ENCODE measurements around the gene ERC2.
A peak's percentile ranks its signal among the peaks of the same experiment; 100 is the strongest.

Gene ERC2

GRCh38 chr3:55597641-55598040 is 870.6 kb downstream of the ERC2 start:
- intact Hi-C loops (cut with DNase I) = no loop called here

GRCh38 chr3:55596212-55596611 is 872.1 kb downstream of the ERC2 start:
- no peak for DNase-seq
- intact Hi-C loops (cut with DNase I) = no loop called here

More at GRCh38 chr3:55597641-55598040, 870.6 kb downstream of the ERC2 start:
- DNase-seq = no peak

DNA sequence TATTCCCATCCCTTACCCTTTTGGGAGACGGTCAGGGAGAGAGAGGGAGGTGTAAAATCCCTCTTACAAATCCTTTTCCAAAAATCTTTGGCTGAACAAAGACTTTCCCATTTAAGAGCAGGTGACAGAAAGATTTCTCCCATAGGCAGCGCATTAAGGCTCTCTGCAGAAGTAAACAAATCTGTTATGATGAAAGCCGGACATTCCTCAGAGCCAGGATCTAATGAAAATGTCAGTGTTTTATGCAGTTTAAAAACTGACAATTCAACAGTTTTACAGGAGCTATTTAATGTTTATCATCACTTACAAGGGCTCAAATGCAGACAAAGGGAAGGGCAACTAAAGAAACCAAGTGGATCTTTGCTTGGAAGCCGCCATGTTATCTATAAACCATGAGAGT is 872.8 kb downstream of the ERC2 start:
- no peak for DNase-seq

GRCh38 chr3:55592572-55592971 is 875.7 kb downstream of the ERC2 start:
- DNase-seq = peak in 24 of 42 donors; percentile 8 to 87 (median 48)
- intact Hi-C loops (cut with DNase I) = no loop called here

More for the DNA sequence above, 872.8 kb downstream of the ERC2 start:
- intact Hi-C loops (cut with DNase I) = no loop called here

DNA sequence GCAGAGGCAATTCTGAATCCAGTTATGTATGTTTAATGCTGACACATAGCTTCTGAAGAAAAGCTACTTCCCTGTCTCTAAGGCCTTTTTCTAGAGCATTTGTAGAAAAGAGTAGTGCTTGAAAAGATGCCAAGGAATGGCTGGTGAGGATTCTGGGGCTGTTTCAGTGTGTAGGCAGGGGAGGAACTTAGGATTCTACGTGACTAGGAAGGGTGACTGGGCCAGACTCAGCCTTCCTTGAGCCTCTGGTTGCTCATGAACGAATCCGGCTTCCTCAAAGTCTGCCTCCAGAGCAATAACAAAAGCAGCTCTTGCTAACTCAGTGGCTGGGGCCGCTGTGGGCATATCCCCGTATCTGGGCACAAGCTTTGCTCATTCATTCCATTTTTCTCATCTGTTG is 876.4 kb downstream of the ERC2 start:
- DNase-seq = peak in 21 of 42 donors; percentile 12 to 54 (median 27)
- intact Hi-C loops (cut with DNase I) = no loop called here

DNA sequence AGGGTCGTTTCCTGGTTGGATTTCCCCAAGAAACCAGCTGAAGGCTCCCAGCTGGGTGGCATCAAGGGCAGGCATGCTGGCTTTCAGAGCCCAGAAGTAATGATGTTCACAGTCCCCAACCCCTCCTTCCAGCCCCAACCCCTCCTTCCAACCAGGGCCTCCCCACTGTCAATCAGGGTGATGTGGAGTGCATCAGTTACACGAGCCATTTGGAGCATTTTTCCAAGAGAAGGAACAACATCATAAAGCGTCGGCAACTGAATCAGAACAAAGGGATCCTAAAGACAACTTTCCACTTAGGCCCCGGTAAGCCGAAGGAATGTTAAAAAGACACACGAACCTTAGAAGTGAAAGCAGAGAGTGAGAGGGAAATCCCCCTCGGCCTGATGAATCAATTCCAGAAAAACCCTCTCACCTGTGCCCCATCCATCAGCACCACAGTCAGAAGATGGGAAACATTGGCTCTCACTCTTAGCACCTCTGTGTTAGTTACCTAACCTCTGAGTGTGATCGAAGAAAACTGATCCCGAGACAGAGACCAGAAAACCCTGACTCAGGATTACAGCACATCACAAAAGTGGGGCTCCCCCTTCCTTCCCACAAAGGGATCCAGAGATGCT is 880.0 kb downstream of the ERC2 start:
- intact Hi-C loops (cut with DNase I) = no loop called here
- no peak for DNase-seq

DNA sequence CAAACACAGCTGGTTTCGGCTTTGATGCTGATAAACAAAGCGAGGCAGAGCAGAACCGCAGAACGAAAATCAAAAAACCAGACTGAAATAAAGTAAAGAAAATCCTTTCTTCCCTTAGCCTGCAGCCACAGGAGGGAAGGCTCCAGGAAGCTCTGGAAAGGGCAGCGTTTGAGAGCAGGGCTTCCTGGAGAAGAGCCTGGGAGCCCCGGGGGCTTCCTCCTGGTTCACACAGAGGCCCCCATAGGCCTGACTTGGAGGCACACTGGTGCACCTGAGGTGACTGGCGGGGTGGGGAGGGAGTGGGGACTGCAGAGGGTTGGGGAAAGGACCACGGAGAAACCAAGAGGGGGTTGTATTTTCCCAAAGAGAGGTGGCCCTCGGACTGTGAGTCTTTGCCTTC is 882.4 kb downstream of the ERC2 start:
- intact Hi-C loops (cut with DNase I) = no loop called here

GRCh38 chr3:55584716-55585368 is 883.4 kb downstream of the ERC2 start:
- no peak for DNase-seq
- intact Hi-C loops (cut with DNase I) = no loop called here

More for the DNA sequence above, 882.4 kb downstream of the ERC2 start:
- DNase-seq = no peak

- DNase-seq = no peak
- intact Hi-C loops (cut with DNase I) = no loop called here
Observed at GRCh38 chr3:55584030-55584429, 884.2 kb downstream of the ERC2 start.

GRCh38 chr3:55583475-55583874 is 884.8 kb downstream of the ERC2 start:
- intact Hi-C loops (cut with DNase I) = no loop called here
- DNase-seq = no peak

- intact Hi-C loops (cut with DNase I) = no loop called here
- no peak for DNase-seq
Observed at GRCh38 chr3:55579496-55579895, 888.8 kb downstream of the ERC2 start.

DNA sequence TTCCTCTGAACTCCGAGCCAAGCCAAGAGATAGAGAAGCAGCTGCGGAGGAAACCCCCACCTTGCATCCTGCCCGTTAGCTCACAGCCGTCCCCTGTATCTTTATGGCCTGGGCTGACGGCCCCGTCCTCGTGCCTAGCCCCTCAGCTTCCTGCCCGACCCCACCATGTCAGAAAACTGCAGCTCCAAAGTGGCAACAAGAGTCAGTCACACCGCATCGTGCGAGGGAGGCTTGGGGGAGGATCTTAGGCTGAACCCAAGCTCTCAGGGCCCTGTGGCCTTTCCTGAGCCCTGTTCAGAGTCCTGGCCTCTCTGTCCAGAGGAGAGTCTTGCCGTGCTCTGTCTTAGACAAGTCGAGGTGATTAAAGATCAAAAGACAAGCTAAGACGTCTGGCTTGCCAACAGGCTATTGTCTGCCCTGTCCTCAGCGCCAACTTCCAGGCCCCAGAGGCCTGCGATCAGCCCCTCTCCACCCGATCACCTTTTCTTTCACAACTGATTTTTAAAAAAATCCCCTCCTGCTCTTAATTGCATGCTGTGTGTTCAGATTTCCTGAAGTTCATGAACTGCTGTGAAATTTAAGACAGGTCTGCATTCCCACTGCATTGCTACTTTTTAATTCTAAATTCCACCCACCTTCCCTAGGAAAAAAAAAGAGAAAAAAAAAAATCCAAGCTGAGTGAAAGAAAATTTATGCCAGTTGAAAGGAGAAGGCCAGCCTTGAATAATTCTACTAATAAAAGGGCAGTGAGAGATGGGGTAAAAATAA is 891.5 kb downstream of the ERC2 start:
- no peak for DNase-seq
- intact Hi-C loops (cut with DNase I) = no loop called here

GRCh38 chr3:55574671-55575070 is 893.6 kb downstream of the ERC2 start:
- intact Hi-C loops (cut with DNase I) = no loop called here
- DNase-seq = no peak

DNA sequence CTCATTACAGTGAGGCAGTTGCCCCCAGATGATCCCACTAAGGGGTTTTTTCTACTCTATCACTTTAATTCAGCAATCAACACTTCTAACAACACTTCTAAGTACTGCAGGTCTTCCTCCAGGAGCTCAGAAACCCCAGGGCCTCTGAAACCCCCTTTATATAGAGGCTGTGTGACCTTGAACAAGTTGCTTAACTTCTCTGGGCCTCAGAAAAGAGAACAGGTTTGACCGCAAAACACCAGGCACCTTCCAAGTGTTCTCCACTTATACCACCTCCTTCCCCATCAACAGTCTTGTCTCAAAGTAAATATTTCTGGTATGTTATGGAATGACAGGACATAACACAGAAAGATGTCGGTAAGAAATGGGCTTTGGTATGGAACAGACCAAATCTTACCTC is 895.5 kb downstream of the ERC2 start:
- intact Hi-C loops (cut with DNase I) = no loop called here
- no peak for DNase-seq

DNA sequence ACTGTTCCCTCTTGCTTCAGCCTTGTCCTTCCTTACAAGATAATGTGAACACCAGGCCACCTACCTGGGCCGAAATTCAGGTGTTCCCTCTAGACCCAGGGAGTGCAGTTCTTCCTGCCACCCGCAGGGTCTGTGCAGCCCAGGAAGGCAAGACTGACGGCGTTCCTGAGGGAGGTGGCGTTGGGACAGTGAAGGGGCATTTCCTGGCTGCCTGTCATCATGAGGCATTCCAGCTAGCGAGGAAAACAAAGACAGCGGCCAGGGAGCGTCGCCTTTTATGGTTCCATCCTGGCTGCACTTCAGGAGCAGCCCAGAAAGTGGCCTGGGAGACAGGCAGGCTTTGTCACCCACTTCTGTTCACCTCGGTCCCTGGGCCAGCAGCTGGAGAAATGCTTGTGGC is 896.4 kb downstream of the ERC2 start:
- peak in 37 of 42 donors; percentile 6 to 63 (median 30) for DNase-seq
- intact Hi-C loops (cut with DNase I) = no loop called here

DNA sequence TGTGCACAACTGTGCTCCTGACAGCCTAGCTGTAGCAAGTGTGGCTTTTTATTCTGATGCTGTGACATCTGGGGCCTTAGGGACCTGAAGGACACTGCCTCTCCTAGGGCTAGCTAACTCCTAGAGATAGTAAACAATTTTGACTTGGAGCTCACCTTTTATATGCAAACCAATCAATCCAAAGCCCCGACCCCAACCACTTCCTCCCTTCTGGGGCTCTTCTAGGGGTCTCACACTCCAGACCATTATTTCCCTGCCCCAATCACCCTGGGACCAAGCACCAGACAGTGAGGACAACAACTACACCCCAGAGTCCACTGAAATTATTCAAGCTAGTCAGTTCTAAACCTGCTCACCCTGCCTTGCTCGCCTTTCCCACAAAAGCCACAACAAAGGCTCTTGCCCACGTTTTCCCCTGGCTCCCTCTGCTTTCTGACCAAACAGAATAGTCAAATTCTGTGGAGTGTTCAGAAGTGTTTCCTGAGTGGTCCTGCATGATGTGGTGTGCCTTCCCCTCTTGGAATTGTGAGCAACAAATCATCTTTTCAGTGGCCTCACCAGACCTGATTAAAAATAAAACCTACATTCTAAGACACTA is 897.0 kb downstream of the ERC2 start:
- DNase-seq = no peak
- intact Hi-C loops (cut with DNase I) = no loop called here

- no peak for DNase-seq
- intact Hi-C loops (cut with DNase I) = no loop called here
Observed at GRCh38 chr3:55570271-55570711, 898.0 kb downstream of the ERC2 start.

- intact Hi-C loops (cut with DNase I) = no loop called here
- DNase-seq = no peak
Observed at GRCh38 chr3:55569033-55569599, 899.2 kb downstream of the ERC2 start.

- intact Hi-C loops (cut with DNase I) = no loop called here
- DNase-seq = no peak
Observed at GRCh38 chr3:55567615-55568014, 900.7 kb downstream of the ERC2 start.

DNA sequence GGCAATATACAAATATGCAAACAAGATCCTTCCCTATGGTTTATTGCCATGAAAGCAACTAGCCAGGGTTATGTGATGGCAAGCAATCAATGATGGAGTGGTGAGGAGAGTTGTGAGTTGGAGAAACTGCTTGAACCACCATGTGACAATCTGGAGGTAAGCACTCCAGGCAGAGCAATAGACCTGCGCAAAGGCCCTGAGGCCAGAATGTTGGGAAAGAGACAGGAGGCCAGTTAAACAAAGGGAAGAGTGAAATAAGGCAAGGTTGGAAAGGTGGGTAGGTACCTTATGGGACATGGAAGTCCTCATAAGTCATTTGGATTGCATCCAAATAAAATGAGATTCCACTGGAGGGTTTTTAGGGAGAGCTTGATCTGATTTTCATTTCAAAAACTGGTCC is 901.1 kb downstream of the ERC2 start:
- DNase-seq = no peak
- intact Hi-C loops (cut with DNase I) = no loop called here

Data from head of caudate nucleus (tissue), 42 donors.